OCI-LY7 (cell line): ENCODE results near the gene RAB32.
"Not testable (repeated sequence)": the region's sequence is repeated elsewhere in the genome, so short reads cannot be mapped to it uniquely, and the experiment has no call there.

ENCODE experiments used
- CTCF ChIP-seq: fragments of 200-600 bp; sonication (generic); conservative IDR thresholded peaks from 2 replicates; pipeline ENCODE4 v1.5.1; 2014; ENCODE audit warnings: mild to moderate bottlenecking, antibody characterized with exemption, low read length, moderate library complexity, mixed read lengths
- EZH2phosphoT487 ChIP-seq: fragments of 200-600 bp; sonication (generic); IDR thresholded peaks from 2 replicates; pipeline ENCODE4 v1.6.1; 2018; ENCODE audit warnings: low read depth, borderline replicate concordance, mild to moderate bottlenecking, mixed run types, antibody characterized with exemption, low read length, moderate library complexity, mixed read lengths

- TF ChIP-seq CTCF, EZH2phosphoT487: not testable (repeated sequence)
These were observed 25.0 kb downstream of the RAB32 start for GRCh38 chr6:146568619-146569018.
